Smooth muscle cell (in vitro differentiated cells): ENCODE data around the gene ZAR1. TPM values are rescaled to one million over a fixed set of nuclear protein-coding genes. Genes with fewer than 3 reads are reported as not detected.
"Not testable (repeated sequence)": the region's sequence is repeated elsewhere in the genome, so short reads cannot be mapped to it uniquely, and the experiment has no call there.

Experiments used
- DNase-seq: peaks from one replicate; lab custom pipeline; 2025; ENCODE audit not compliant: unreplicated experiment; lab: John Stamatoyannopoulos, UW
- H2AFZ ChIP-seq: fragments of 200-600 bp; sonication (generic); 2 replicates; pipeline ENCODE4 v1.6.0; 2016; ENCODE audit warnings: antibody characterized with exemption, low read depth, mild to moderate bottlenecking
- H3F3A ChIP-seq: fragments of 200-600 bp; sonication (generic); 2 replicates; pipeline ENCODE4 v1.6.0; 2017; ENCODE audit warnings: antibody characterized with exemption, low read depth
- H3K27ac ChIP-seq: fragments of 200-600 bp; sonication (generic); 2 replicates; pipeline ENCODE4 v1.5.1; 2016; ENCODE audit warnings: low read depth, mild to moderate bottlenecking
- H3K27me3 ChIP-seq: fragments of 200-600 bp; sonication (generic); 2 replicates; pipeline ENCODE4 v1.6.1; 2016; ENCODE audit warnings: low read depth, mild to moderate bottlenecking
- H3K36me3 ChIP-seq: fragments of 200-600 bp; sonication (generic); 2 replicates; pipeline ENCODE4 v1.5.1; 2016; ENCODE audit warnings: low read depth
- H3K4me1 ChIP-seq: fragments of 200-600 bp; sonication (generic); 2 replicates; pipeline ENCODE4 v1.5.1; 2016; ENCODE audit warnings: low read depth
- H3K4me2 ChIP-seq: fragments of 200-600 bp; sonication (generic); 2 replicates; pipeline ENCODE4 v1.6.0; 2016; ENCODE audit warnings: mild to moderate bottlenecking
- H3K4me3 ChIP-seq: fragments of 200-600 bp; sonication (generic); 2 replicates; pipeline ENCODE4 v1.5.1; 2016; ENCODE audit warnings: mild to moderate bottlenecking
- H3K79me2 ChIP-seq: fragments of 200-600 bp; sonication (generic); 2 replicates; pipeline ENCODE4 v1.6.0; 2016; ENCODE audit warnings: low read depth, mild to moderate bottlenecking
- H3K9ac ChIP-seq: fragments of 200-600 bp; sonication (generic); 2 replicates; pipeline ENCODE4 v1.6.0; 2016; ENCODE audit warnings: low read depth
- H3K9me3 ChIP-seq: fragments of 200-600 bp; sonication (generic); replicated peaks from 2 replicates; pipeline ENCODE4 v1.5.1; 2016; ENCODE audit warnings: low read depth
- H4K20me1 ChIP-seq: fragments of 200-600 bp; sonication (generic); 2 replicates; pipeline ENCODE4 v1.6.0; 2016; ENCODE audit warnings: low read depth
- WGBS: methylation state at CpG from one replicate; pipeline ENCODE4 v1.1.7; 2016; ENCODE audit warnings: low lambda C conversion rate; 5-methylcytosine and 5-hydroxymethylcytosine counted together
- polyA plus RNA-seq: library from polyadenylated mRNA; unstranded; fragments of >200 nt; fragmentation: Nextera tagmentation; extraction: Ambion mirVana; gene quantifications from 2 replicates; pipeline ENCODE4 v1.2.1, GENCODE V29; 2016
- total RNA-seq: library from RNA; depleted of rRNA; stranded (reverse); fragments of >200 nt; gene quantifications from 2 replicates; pipeline ENCODE4 v1.2.3, GENCODE V29; 2014
- TF ChIP-seq, protein P1 (sequence below): fragments of 200-600 bp; sonication (generic); IDR thresholded peaks from 2 replicates; pipeline ENCODE4 v1.5.1; 2017; ENCODE audit warnings: borderline replicate concordance, mild to moderate bottlenecking, antibody characterized with exemption; ENCODE audit not compliant: insufficient read depth, poor library complexity, severe bottlenecking

ZAR1 gene
- total RNA-seq, result not detected in 2 replicates
- 0.15 TPM in 1 of 2 replicates, not detected in the other for polyA plus RNA-seq

DNA sequence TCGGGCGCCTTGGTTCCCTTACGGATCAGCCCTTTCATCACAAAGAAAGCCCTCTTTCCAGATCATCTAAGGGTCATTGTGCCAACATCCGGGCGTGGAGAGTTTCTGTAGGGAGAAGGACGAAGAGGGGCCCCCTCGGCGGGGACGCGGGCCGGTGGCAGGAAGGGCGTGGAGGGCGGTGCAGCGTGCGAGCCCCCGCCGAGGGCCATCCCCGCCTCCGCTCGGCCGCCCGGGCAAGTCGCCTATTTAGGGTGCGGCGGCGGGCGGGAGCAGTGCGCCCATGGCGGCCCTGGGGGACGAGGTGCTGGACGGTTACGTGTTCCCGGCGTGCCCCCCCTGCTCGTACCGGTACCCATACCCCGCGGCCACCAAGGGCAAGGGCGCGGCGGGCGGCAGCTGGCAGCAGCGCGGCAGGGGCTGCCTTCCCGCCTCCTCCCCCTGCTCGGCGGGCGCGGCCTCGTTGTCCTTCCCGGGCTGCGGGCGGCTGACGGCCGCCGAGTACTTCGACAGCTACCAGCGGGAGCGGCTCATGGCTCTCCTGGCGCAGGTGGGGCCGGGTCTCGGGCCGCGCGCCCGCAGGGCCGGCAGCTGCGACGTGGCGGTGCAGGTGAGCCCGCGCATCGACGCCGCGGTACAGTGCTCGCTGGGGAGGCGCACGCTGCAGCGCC is at the start of gene ZAR1:
ZAR1 (plus strand) TSS at position 241 of the 668 bp plus-strand sequence; CDS start at position 281, 40 bp downstream.
- TF ChIP-seq, protein P1, sequence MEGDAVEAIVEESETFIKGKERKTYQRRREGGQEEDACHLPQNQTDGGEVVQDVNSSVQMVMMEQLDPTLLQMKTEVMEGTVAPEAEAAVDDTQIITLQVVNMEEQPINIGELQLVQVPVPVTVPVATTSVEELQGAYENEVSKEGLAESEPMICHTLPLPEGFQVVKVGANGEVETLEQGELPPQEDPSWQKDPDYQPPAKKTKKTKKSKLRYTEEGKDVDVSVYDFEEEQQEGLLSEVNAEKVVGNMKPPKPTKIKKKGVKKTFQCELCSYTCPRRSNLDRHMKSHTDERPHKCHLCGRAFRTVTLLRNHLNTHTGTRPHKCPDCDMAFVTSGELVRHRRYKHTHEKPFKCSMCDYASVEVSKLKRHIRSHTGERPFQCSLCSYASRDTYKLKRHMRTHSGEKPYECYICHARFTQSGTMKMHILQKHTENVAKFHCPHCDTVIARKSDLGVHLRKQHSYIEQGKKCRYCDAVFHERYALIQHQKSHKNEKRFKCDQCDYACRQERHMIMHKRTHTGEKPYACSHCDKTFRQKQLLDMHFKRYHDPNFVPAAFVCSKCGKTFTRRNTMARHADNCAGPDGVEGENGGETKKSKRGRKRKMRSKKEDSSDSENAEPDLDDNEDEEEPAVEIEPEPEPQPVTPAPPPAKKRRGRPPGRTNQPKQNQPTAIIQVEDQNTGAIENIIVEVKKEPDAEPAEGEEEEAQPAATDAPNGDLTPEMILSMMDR, result no peak
- H3K4me1 ChIP-seq, result no peaks in the 10 kb centered on the region
- H4K20me1 ChIP-seq, result no peaks in the 10 kb centered on the region
- WGBS, result 5% methylated on average over 69 of the region's 80 CpGs
- peak within 1 kb of the TSS; percentile 82 for H3K4me2 ChIP-seq
- H3F3A ChIP-seq, result no peaks in the 10 kb centered on the region
- H3K4me3 ChIP-seq, result peak within 1 kb of the TSS; percentile 35
- H3K27me3 ChIP-seq, result peaks cover 90% of the 10 kb centered on the region
- no peak within 1 kb of the TSS for H2AFZ ChIP-seq
- no peak for DNase-seq
- no peak within 1 kb of the TSS for H3K27ac ChIP-seq
- H3K9me3 ChIP-seq, result no peaks in the 10 kb centered on the region
- H3K79me2 ChIP-seq, result no peaks in the 10 kb centered on the region
- H3K9ac ChIP-seq, result no peak within 1 kb of the TSS
- no peaks in the 10 kb centered on the region for H3K36me3 ChIP-seq

GRCh38 chr4:48440914-48441313 is 49.1 kb upstream of the ZAR1 start:
- H3F3A ChIP-seq, H3K9me3 ChIP-seq, H3K27me3 ChIP-seq, H4K20me1 ChIP-seq, H3K4me3 ChIP-seq, H3K27ac ChIP-seq, H3K4me1 ChIP-seq, H3K9ac ChIP-seq, H3K36me3 ChIP-seq, H3K79me2 ChIP-seq, H3K4me2 ChIP-seq, H2AFZ ChIP-seq, DNase-seq: not testable (repeated sequence)
- WGBS, result 79% methylated on average over 5 of the region's 5 CpGs

DNA sequence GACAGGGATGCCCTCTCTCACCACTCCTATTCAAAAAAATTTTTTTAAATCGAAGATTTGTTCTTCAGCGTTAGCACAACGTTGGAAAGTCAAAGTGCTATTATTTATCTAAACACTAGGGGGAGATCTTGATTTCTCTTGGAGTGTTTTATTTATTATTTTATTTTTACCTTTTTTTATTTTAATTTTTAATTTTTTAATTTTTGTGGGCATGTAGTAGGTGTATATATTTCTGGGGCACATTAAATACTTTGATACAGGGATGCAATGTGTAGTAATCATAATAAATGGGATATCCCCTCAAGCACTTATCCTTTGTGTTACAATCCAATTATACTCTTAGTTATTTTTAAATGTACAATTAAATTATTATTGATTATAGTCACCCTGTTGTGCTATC is 44.3 kb upstream of the ZAR1 start:
- Histone ChIP-seq H3K36me3 (no peaks in the 10 kb centered on the region), H3K27me3 (no peaks in the 10 kb centered on the region), H3K9ac (no peak overlapping the region), H3K9me3 (no peaks in the 10 kb centered on the region), H4K20me1 (no peaks in the 10 kb centered on the region), H3K27ac (no peak overlapping the region), H3K4me2 (no peak overlapping the region), H3F3A (no peaks in the 10 kb centered on the region), H3K4me3 (no peak overlapping the region), H3K79me2 (no peaks in the 10 kb centered on the region), H2AFZ (no peak overlapping the region), H3K4me1 (no peaks in the 10 kb centered on the region)
- TF ChIP-seq, protein P1, result peak; percentile 59
- 31% methylated on average over 3 of the region's 3 CpGs for WGBS
- DNase-seq, result no peak

GRCh38 chr4:48446642-48447041 is 43.4 kb upstream of the ZAR1 start:
- no peak overlapping the region for H3K9ac ChIP-seq
- H3K9me3 ChIP-seq, result no peaks in the 10 kb centered on the region
- no peaks in the 10 kb centered on the region for H3K27me3 ChIP-seq
- no peak overlapping the region for H3K4me3 ChIP-seq
- no peak overlapping the region for H3K27ac ChIP-seq
- DNase-seq, result no peak
- TF ChIP-seq, protein P1, result no peak
- H4K20me1 ChIP-seq, result no peaks in the 10 kb centered on the region
- no peak overlapping the region for H3K4me2 ChIP-seq
- H3K79me2 ChIP-seq, result no peaks in the 10 kb centered on the region
- H3K36me3 ChIP-seq, result no peaks in the 10 kb centered on the region
- H2AFZ ChIP-seq, result no peak overlapping the region
- no peaks in the 10 kb centered on the region for H3K4me1 ChIP-seq
- 93% methylated on average over 1 of the region's 1 CpG for WGBS
- H3F3A ChIP-seq, result no peaks in the 10 kb centered on the region
